ENCODE results near the gene APOBEC4. TPM values are rescaled to one million over a fixed set of nuclear protein-coding genes. Genes with fewer than 3 reads are reported as not detected.

The APOBEC4 gene
- total and polyA plus RNA-seq, 2 of the 8 experiments (the other 6 are each of a cell fraction or from before 2014, with no cell fraction given) = not detected

DNA sequence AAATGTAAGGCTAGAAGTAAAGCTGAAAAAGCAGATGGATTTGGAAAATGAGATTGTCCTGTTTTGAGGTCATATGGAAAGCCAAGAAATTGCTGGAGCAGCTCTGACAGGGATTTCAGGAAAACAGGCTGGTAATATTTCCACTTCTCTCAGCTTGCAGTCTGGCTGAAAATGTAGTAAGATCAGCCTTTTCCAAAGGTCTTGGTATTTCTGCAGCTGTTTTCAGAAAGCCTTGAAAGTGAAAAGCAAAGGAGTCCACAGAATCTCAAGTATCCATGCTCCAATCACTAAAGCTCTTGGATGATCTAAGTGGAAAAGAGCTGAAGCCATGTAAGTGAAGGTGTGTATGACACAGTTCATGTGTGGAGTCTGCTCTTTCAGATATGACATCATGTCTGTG lies 41.6 kb upstream of the APOBEC4 start:
- H3K9me3 ChIP-seq (ENCODE audit: insufficient read depth in 2 of 2, low read depth in 1 of 2, low read length in 1 of 2) = no peaks in the 10 kb centered on the region
- H2BK12ac ChIP-seq (ENCODE audit: low read depth, low read length) = no peak overlapping the region
- ChIA-PET POLR2A (ENCODE audit: partially characterized antibody) (interaction anchor here (0.6 kb wide), 1 partner anchor 342 kb away, joined by 3 read pairs; no protein-coding TSS in a partner anchor), CTCF (ENCODE audit: partially characterized antibody) (interaction anchor here (1.1 to 4.9 kb wide), 5 partner anchors 10 to 39 kb away, joined by 3 to 56 read pairs (median 8); no protein-coding TSS in a partner anchor)
- TF ChIP-seq CBX5 (IDR thresholded peaks at IDR 0.05; ENCODE audit: low read depth, low read length) (no peak), GTF2F1 (IDR thresholded peaks at IDR 0.05; ENCODE audit: borderline replicate concordance, low read depth, low read length) (no peak), JUN (IDR thresholded peaks at IDR 0.05; ENCODE audit: low read depth, low read length) (no peak), FOSL1 (IDR thresholded peaks at IDR 0.05; ENCODE audit: insufficient read depth, low read depth, low read length) (no peak), CEBPB (IDR thresholded peaks at IDR 0.05; ENCODE audit: low read depth, low read length) (no peak), TAF1 (IDR thresholded peaks at IDR 0.05; ENCODE audit: low read depth, low read length) (no peak), USF2 (IDR thresholded peaks at IDR 0.05; ENCODE audit: low read length) (no peak), CHD2 (IDR thresholded peaks at IDR 0.05; ENCODE audit: low read length) (no peak), SRF (IDR thresholded peaks at IDR 0.05; ENCODE audit: low read depth, low read length) (no peak), BCL11A (IDR thresholded peaks at IDR 0.05; ENCODE audit: low read depth in 2 of 2, low read length in 2 of 2) (no peak), MAFK (IDR thresholded peaks at IDR 0.05; ENCODE audit: low read depth, low read length) (no peak), KDM1A (IDR thresholded peaks at IDR 0.05; ENCODE audit: borderline replicate concordance, low read length) (no peak), SIX5 (IDR thresholded peaks at IDR 0.05; ENCODE audit: low read depth, low read length) (no peak), SIRT6 (IDR thresholded peaks at IDR 0.05; ENCODE audit: low read length) (no peak)
- no peak overlapping the region for H4K5ac ChIP-seq (ENCODE audit: insufficient read length, low read depth, low read length)
- H3K27ac ChIP-seq (ENCODE audit: low read depth, low read length) = no peak overlapping the region
- no peak overlapping the region for H2BK15ac ChIP-seq (ENCODE audit: low read length)
- H4K91ac ChIP-seq (replicated peaks; ENCODE audit: insufficient read length, low read length) = no peak overlapping the region
- DNase-seq (ENCODE audit: low read depth in 1 of 2, low spot score in 2 of 2) (no peak), FAIRE-seq (no peak)
- H2BK20ac ChIP-seq (ENCODE audit: low read length) = no peak overlapping the region
- no peaks in the 10 kb centered on the region for H3K27me3 ChIP-seq (replicated peaks in 1 of 4; ENCODE audit: control insufficient read depth in 3 of 4, extremely low read depth in 1 of 4, insufficient read depth in 3 of 4, low read length in 3 of 4)
- no peak overlapping the region for H3K18ac ChIP-seq (ENCODE audit: extremely low read depth, low read length)
- no peak overlapping the region for H2BK120ac ChIP-seq (replicated peaks; ENCODE audit: low read depth, low read length)
- H3K23me2 ChIP-seq (ENCODE audit: low read depth, low read length) = no peaks in the 10 kb centered on the region
- no peak overlapping the region for H2BK5ac ChIP-seq (ENCODE audit: low read depth, low read length)
- H3K36me3 ChIP-seq (ENCODE audit: control insufficient read depth in 2 of 4, insufficient read depth in 4 of 4, low read length in 3 of 4) = no peaks in the 10 kb centered on the region
- H3K56ac ChIP-seq (replicated peaks; ENCODE audit: insufficient read length, low read depth, low read length) = no peak overlapping the region
- no peaks in the 10 kb centered on the region for H3K79me1 ChIP-seq (ENCODE audit: low read depth, low read length)
- H3K79me2 ChIP-seq (ENCODE audit: control insufficient read depth in 1 of 2, insufficient read depth in 2 of 2, low read length in 2 of 2) = no peaks in the 10 kb centered on the region
- no peak overlapping the region for H2AFZ ChIP-seq (ENCODE audit: low read length)
- no peak overlapping the region for H3K14ac ChIP-seq (ENCODE audit: insufficient read length)
- no peak overlapping the region for H4K8ac ChIP-seq (ENCODE audit: extremely low read depth, insufficient read depth, low read length)
- no peak overlapping the region for H3K23ac ChIP-seq (ENCODE audit: insufficient read length)
- H3K4me2 ChIP-seq (ENCODE audit: insufficient read depth in 1 of 2, low read depth in 2 of 2, low read length in 2 of 2) = no peak overlapping the region
- no peaks in the 10 kb centered on the region for H4K20me1 ChIP-seq (replicated peaks in 1 of 2; ENCODE audit: control insufficient read depth in 1 of 2, insufficient read depth in 2 of 2, low read length in 2 of 2)
- H3K4me3 ChIP-seq (ENCODE audit: extremely low read depth in 1 of 4, insufficient read depth in 2 of 4, low read depth in 3 of 4, low read length in 4 of 4) = no peak overlapping the region
- H2AK5ac ChIP-seq (ENCODE audit: low read depth, low read length) = no peak overlapping the region
- no peak overlapping the region for H3K9ac ChIP-seq (replicated peaks in 1 of 4; ENCODE audit: extremely low read depth in 1 of 4, low read depth in 3 of 4, low read length in 3 of 4)
- no peak overlapping the region for H3K4ac ChIP-seq (replicated peaks; ENCODE audit: insufficient read length, low read depth, low read length)
- no peaks in the 10 kb centered on the region for H3K4me1 ChIP-seq (replicated peaks in 1 of 4; ENCODE audit: control insufficient read depth in 3 of 4, insufficient read depth in 4 of 4, low read length in 3 of 4)
